Measurements from ENCODE around the gene C11orf52. TPM values are rescaled to one million over a fixed set of nuclear protein-coding genes. Genes with fewer than 3 reads are reported as not detected.

The C11orf52 gene
- polyA plus RNA-seq, 4 donors, result 10.3 to 33.5 (median 24.9) TPM

DNA sequence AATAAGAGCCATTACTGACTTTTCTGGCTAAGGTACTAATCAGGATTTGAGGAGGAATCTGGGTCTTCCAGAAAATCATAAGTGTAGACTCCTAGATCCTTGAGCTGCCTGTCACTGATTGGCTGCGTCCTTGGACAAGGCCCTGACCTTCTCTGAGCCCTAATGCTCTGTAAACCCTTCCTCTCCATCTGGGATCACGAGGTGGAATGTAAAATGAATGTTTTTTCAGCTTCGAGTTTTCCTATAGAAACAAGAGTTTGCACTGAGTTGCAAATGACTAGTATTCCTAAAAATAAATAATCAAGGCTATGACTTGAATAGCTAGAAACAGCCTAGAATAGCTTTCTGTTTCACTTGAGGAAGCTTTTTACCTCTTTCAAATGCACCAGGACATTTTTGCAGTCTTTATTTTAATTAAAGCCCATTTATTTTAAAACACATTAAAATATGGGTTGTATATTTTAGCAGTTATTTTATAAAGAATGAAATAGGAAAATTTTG, 17.4 kb downstream of the C11orf52 start:
- no peaks in the 10 kb centered on the region for H3K27me3 ChIP-seq (ENCODE audit: control insufficient read depth in 3 of 3, insufficient read depth in 3 of 3, low read length in 3 of 3)
- peak overlapping the region in 2 of 3 donors; percentile 32 to 33 for H3K27ac ChIP-seq (ENCODE audit: low read depth in 1 of 3, low read length in 2 of 3)
- H3K4me1 ChIP-seq (ENCODE audit: control insufficient read depth in 3 of 3, insufficient read depth in 2 of 3, low read depth in 1 of 3, low read length in 2 of 3), result peaks cover 0 to 13% (median 0%) of the 10 kb centered on the region in 3 donors
- DNase-seq (no peak), FAIRE-seq (no peak)
- H3K4me3 ChIP-seq (ENCODE audit: low read depth in 1 of 3, low read length in 3 of 3), result peak overlapping the region in 1 of 3 donors; percentile 61
- whole genome bisulfite sequencing, 3 donors, result 40 to 56% (median 47%) methylated on average over 3 of the region's 3 CpGs
- no peaks in the 10 kb centered on the region for H3K36me3 ChIP-seq (ENCODE audit: control insufficient read depth in 3 of 3, insufficient read depth in 2 of 3, low read depth in 1 of 3, low read length in 3 of 3)
- no peaks in the 10 kb centered on the region for H3K9me3 ChIP-seq (ENCODE audit: control insufficient read depth in 2 of 2, insufficient read depth in 1 of 2, low read depth in 1 of 2, low read length in 1 of 2)

DNA sequence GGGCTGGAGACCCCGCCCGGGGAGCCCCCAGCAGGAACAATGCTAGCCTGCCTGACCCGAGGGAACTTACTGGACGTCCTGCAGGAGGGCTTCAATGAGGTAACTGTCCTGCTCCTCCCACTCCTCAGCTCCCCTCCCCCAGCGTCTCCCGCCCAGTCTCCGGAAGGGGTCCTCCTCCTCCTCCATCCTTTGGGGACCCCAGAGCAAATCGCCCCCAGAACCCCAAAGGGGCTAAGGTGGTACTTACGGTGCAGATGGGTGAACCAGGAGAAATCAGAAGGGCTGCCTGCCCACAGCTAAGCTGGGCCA, 18.7 kb downstream of the C11orf52 start:
- Histone ChIP-seq H3K27ac (ENCODE audit: low read depth in 1 of 3, low read length in 2 of 3) (peak overlapping the region in 2 of 3 donors; percentile 21 to 29), H3K27me3 (ENCODE audit: control insufficient read depth in 3 of 3, insufficient read depth in 3 of 3, low read length in 3 of 3) (no peaks in the 10 kb centered on the region), H3K9me3 (ENCODE audit: control insufficient read depth in 2 of 2, insufficient read depth in 1 of 2, low read depth in 1 of 2, low read length in 1 of 2) (no peaks in the 10 kb centered on the region), H3K4me3 (ENCODE audit: low read depth in 1 of 3, low read length in 3 of 3) (peak overlapping the region; percentile 61 to 88 (median 69)), H3K36me3 (ENCODE audit: control insufficient read depth in 3 of 3, insufficient read depth in 2 of 3, low read depth in 1 of 3, low read length in 3 of 3) (no peaks in the 10 kb centered on the region), H3K4me1 (ENCODE audit: control insufficient read depth in 3 of 3, insufficient read depth in 2 of 3, low read depth in 1 of 3, low read length in 2 of 3) (peaks cover 0 to 13% (median 0%) of the 10 kb centered on the region in 3 donors)
- DNase-seq (no peak), FAIRE-seq (no peak)
- 5 to 14% (median 10%) methylated on average over 8 to 9 of the region's 9 CpGs for WGBS, 3 donors

DNA sequence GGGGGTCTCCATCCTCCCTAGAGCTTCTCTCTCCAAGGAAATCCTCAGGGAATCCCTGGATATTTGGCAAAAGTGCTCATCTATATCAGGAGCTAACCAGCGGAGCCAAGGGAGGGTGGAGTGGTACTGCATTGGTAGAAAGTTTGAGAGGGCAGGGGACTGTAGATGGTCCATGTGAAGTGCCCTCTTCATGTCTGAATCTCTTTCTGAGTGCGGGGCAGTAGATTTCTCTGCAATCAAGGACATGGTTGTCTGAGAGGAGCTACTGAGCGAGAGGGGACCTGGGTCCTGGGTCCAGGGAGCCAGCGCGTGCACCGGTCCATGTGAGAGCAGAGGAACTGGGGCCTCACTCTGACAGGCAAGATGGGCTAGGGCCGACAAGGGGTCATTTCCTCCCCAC, 19.1 kb downstream of the C11orf52 start:
- H3K27ac ChIP-seq (ENCODE audit: low read depth in 1 of 3, low read length in 2 of 3), result peak overlapping the region in 2 of 3 donors; percentile 5 to 29
- H3K9me3 ChIP-seq (ENCODE audit: control insufficient read depth in 2 of 2, insufficient read depth in 1 of 2, low read depth in 1 of 2, low read length in 1 of 2), result no peaks in the 10 kb centered on the region
- H3K4me1 ChIP-seq (ENCODE audit: control insufficient read depth in 3 of 3, insufficient read depth in 2 of 3, low read depth in 1 of 3, low read length in 2 of 3), result peaks cover 0 to 13% (median 0%) of the 10 kb centered on the region in 3 donors
- H3K36me3 ChIP-seq (ENCODE audit: control insufficient read depth in 3 of 3, insufficient read depth in 2 of 3, low read depth in 1 of 3, low read length in 3 of 3), result no peaks in the 10 kb centered on the region
- DNase-seq, result no peak
- H3K27me3 ChIP-seq (ENCODE audit: control insufficient read depth in 3 of 3, insufficient read depth in 3 of 3, low read length in 3 of 3), result no peaks in the 10 kb centered on the region
- 73 to 79% (median 76%) methylated on average over 7 of the region's 7 CpGs for WGBS, 3 donors
- H3K4me3 ChIP-seq (ENCODE audit: low read depth in 1 of 3, low read length in 3 of 3), result peak overlapping the region in 1 of 3 donors; percentile 61
- FAIRE-seq, result no peak

DNA sequence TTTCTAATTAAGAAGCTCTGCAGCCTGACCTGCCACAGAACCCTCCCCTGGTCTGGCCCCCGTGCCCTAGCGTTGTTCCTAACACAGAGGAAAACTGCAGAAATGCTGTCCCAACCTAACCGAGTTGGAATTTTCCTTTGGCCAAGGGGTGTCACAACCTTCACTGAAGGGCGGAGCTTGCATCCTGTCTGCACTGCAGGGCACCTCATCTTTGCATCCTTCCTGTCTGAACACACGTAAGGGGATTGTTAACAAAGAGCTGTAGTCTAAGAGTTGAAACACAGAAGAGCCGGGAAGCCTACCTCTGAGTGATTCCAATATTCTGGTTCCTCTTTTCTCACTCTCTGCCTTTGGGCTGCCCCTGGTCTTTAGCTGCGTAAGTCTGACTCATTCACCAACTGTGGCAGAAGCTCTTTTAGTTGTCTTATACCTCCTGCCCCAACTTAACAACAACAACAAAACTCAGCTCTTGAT, 20.0 kb downstream of the C11orf52 start:
- peak overlapping the region in 1 of 3 donors; percentile 63 for H3K27ac ChIP-seq (ENCODE audit: low read depth in 1 of 3, low read length in 2 of 3)
- WGBS, 3 donors, result 34 to 52% (median 41%) methylated on average over 7 of the region's 7 CpGs
- H3K4me3 ChIP-seq (ENCODE audit: low read depth in 1 of 3, low read length in 3 of 3), result no peak overlapping the region
- no peak for FAIRE-seq
- peaks cover 0 to 13% (median 0%) of the 10 kb centered on the region in 3 donors for H3K4me1 ChIP-seq (ENCODE audit: control insufficient read depth in 3 of 3, insufficient read depth in 2 of 3, low read depth in 1 of 3, low read length in 2 of 3)
- no peaks in the 10 kb centered on the region for H3K27me3 ChIP-seq (ENCODE audit: control insufficient read depth in 3 of 3, insufficient read depth in 3 of 3, low read length in 3 of 3)
- no peak for DNase-seq
- no peaks in the 10 kb centered on the region for H3K9me3 ChIP-seq (ENCODE audit: control insufficient read depth in 2 of 2, insufficient read depth in 1 of 2, low read depth in 1 of 2, low read length in 1 of 2)
- H3K36me3 ChIP-seq (ENCODE audit: control insufficient read depth in 3 of 3, insufficient read depth in 2 of 3, low read depth in 1 of 3, low read length in 3 of 3), result no peaks in the 10 kb centered on the region

DNA sequence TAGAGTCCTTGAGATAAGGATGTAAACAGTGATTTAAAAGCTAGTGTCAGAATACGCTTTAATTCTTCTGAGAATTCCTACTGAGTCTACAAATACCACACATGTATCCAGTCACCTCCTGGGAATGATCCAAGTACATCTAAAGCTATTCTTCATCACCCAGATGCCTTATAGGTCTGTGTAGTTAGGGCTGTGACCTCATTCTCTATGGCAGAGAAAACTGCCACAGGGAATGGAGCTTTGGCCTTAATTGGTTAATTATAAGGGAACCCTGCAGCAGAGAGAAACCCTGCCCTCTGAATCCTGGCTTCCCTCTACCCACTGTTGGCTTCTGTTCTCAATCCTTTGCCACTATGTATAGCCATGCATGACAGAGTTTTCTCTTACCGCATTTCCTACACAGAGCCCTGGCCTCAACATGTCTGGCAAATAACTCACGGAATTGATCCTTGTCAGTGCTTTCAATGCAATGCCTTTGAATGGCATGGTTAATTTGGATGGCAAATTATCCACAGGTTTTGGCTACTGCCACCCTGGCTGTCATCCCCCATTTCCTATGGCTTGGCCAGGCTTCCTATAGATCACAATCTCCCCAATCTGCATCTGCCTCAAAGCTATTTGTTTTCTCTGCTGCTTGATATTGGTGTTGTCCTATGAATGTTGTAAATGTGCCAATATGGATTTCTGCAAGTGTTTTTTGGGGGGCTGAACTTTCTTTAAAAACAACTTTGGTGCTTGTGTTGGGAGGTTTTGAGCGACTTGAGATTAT, 21.3 kb downstream of the C11orf52 start:
- Histone ChIP-seq H3K4me1 (ENCODE audit: control insufficient read depth in 3 of 3, insufficient read depth in 2 of 3, low read depth in 1 of 3, low read length in 2 of 3) (peaks cover 0 to 13% (median 0%) of the 10 kb centered on the region in 3 donors), H3K36me3 (ENCODE audit: control insufficient read depth in 3 of 3, insufficient read depth in 2 of 3, low read depth in 1 of 3, low read length in 3 of 3) (no peaks in the 10 kb centered on the region), H3K27me3 (ENCODE audit: control insufficient read depth in 3 of 3, insufficient read depth in 3 of 3, low read length in 3 of 3) (no peaks in the 10 kb centered on the region), H3K27ac (ENCODE audit: low read depth in 1 of 3, low read length in 2 of 3) (no peak overlapping the region), H3K9me3 (ENCODE audit: control insufficient read depth in 2 of 2, insufficient read depth in 1 of 2, low read depth in 1 of 2, low read length in 1 of 2) (no peaks in the 10 kb centered on the region), H3K4me3 (ENCODE audit: low read depth in 1 of 3, low read length in 3 of 3) (no peak overlapping the region)
- FAIRE-seq (no peak), DNase-seq (no peak)
- 77 to 87% (median 87%) methylated on average over 4 of the region's 4 CpGs for WGBS, 3 donors

DNA sequence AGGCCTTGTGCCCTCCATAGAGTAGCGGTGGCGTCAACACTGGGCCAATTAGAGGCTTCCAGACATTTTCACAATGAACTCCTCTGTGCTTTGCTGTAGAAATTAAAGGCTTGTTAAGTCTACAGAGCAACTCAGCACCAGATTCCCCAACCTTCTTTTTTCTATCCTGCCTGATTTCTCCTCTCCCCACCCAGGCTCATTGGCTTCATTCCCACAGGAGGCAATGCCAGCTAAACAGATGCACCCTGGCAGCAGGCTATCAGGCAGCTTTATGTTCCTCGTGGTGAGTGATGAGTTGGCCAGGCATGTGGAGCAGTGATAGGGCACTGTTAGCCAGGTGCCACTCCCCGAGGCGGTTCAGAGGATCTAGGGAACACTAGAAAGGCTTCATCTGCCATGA, 23.2 kb downstream of the C11orf52 start:
- FAIRE-seq (no peak), DNase-seq (peak in 1 of 2 donors; percentile 30)
- 51 to 79% (median 59%) methylated on average over 5 of the region's 5 CpGs for WGBS, 3 donors
- Histone ChIP-seq H3K36me3 (ENCODE audit: control insufficient read depth in 3 of 3, insufficient read depth in 2 of 3, low read depth in 1 of 3, low read length in 3 of 3) (no peaks in the 10 kb centered on the region), H3K9me3 (ENCODE audit: control insufficient read depth in 2 of 2, insufficient read depth in 1 of 2, low read depth in 1 of 2, low read length in 1 of 2) (no peaks in the 10 kb centered on the region), H3K4me3 (ENCODE audit: low read depth in 1 of 3, low read length in 3 of 3) (no peak overlapping the region), H3K27ac (ENCODE audit: low read depth in 1 of 3, low read length in 2 of 3) (no peak overlapping the region), H3K27me3 (ENCODE audit: control insufficient read depth in 3 of 3, insufficient read depth in 3 of 3, low read length in 3 of 3) (no peaks in the 10 kb centered on the region), H3K4me1 (ENCODE audit: control insufficient read depth in 3 of 3, insufficient read depth in 2 of 3, low read depth in 1 of 3, low read length in 2 of 3) (peaks cover 0 to under 1% (median 0%) of the 10 kb centered on the region in 3 donors)

DNA sequence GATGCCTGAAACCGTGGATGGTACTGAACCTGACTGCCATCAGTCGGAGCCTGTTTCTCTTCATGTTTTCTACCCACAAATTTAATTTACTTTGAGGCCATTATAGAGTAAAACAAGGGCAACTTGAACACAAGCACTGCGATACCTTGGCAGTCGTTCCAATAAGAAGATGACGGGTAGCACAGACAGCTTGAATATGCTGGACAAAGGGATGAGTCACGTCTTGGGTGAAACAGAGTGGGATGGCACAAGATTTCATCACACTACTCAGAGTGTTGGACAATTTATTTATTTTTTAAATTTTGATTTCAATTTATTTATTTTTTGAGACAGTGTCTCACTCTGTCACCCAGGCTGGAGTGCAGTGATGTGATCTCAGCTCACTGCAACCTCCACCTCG, 24.1 kb downstream of the C11orf52 start:
- FAIRE-seq, result no peak
- H3K27me3 ChIP-seq (ENCODE audit: control insufficient read depth in 3 of 3, insufficient read depth in 3 of 3, low read length in 3 of 3), result no peaks in the 10 kb centered on the region
- no peaks in the 10 kb centered on the region for H3K9me3 ChIP-seq (ENCODE audit: control insufficient read depth in 2 of 2, insufficient read depth in 1 of 2, low read depth in 1 of 2, low read length in 1 of 2)
- H3K4me1 ChIP-seq (ENCODE audit: control insufficient read depth in 3 of 3, insufficient read depth in 2 of 3, low read depth in 1 of 3, low read length in 2 of 3), result peaks cover 0 to 6% (median 0%) of the 10 kb centered on the region in 3 donors
- H3K4me3 ChIP-seq (ENCODE audit: low read depth in 1 of 3, low read length in 3 of 3), result no peak overlapping the region
- H3K36me3 ChIP-seq (ENCODE audit: control insufficient read depth in 3 of 3, insufficient read depth in 2 of 3, low read depth in 1 of 3, low read length in 3 of 3), result no peaks in the 10 kb centered on the region
- no peak overlapping the region for H3K27ac ChIP-seq (ENCODE audit: low read depth in 1 of 3, low read length in 2 of 3)
- no peak for DNase-seq
- 92 to 94% (median 93%) methylated on average over 7 of the region's 7 CpGs for WGBS, 3 donors

DNA sequence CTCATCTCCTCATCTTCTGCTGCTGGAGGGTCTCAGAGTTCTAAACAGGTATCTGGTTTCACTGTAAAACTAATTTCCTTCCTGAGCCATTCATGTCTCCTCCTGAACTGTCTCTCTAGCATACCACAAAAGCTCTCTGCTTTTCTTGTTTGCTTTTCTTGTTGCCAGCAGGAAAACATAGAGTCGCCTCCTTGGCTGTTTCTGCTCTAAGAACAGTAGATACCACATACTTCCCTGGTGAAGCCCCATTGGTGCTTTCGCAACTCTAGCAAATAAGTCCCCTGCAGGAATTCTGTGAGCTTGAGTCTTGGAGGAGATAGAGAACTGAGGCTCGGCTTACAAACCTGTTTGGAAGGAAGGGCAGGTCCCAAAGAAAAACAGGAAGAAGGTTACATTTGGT, 25.4 kb downstream of the C11orf52 start:
- 75 to 86% (median 78%) methylated on average over 3 of the region's 3 CpGs for WGBS, 3 donors
- H3K4me3 ChIP-seq (ENCODE audit: low read depth in 1 of 3, low read length in 3 of 3), result no peak overlapping the region
- H3K9me3 ChIP-seq (ENCODE audit: control insufficient read depth in 2 of 2, insufficient read depth in 1 of 2, low read depth in 1 of 2, low read length in 1 of 2), result no peaks in the 10 kb centered on the region
- DNase-seq (no peak), FAIRE-seq (no peak)
- H3K27me3 ChIP-seq (ENCODE audit: control insufficient read depth in 3 of 3, insufficient read depth in 3 of 3, low read length in 3 of 3), result no peaks in the 10 kb centered on the region
- no peaks in the 10 kb centered on the region for H3K36me3 ChIP-seq (ENCODE audit: control insufficient read depth in 3 of 3, insufficient read depth in 2 of 3, low read depth in 1 of 3, low read length in 3 of 3)
- peak overlapping the region in 1 of 3 donors; percentile 1 for H3K27ac ChIP-seq (ENCODE audit: low read depth in 1 of 3, low read length in 2 of 3)
- peaks cover 0 to 6% (median 0%) of the 10 kb centered on the region in 3 donors for H3K4me1 ChIP-seq (ENCODE audit: control insufficient read depth in 3 of 3, insufficient read depth in 2 of 3, low read depth in 1 of 3, low read length in 2 of 3)
